Glutamatergic neuron (in vitro differentiated cells): ENCODE results near the gene GKAP1. TPM values are rescaled to one million over a fixed set of nuclear protein-coding genes. Genes with fewer than 3 reads are reported as not detected.
"Not testable (repeated sequence)": the region's sequence is repeated elsewhere in the genome, so short reads cannot be mapped to it uniquely, and the experiment has no call there.

Experiments used
- DNase-seq: peaks from one replicate; pipeline ENCODE4 v3.0.0; 2022
- H3K27ac Mint-ChIP-seq: one replicate; pipeline ENCODE4 v1.8.0; 2020; ENCODE audit warnings: mild to moderate bottlenecking, mixed read lengths, inconsistent platforms; ENCODE audit not compliant: unreplicated experiment
- H3K27me3 Mint-ChIP-seq: one replicate; pipeline ENCODE4 v1.8.0; 2020; ENCODE audit warnings: mild to moderate bottlenecking, moderate library complexity, mixed read lengths, inconsistent platforms; ENCODE audit not compliant: unreplicated experiment
- H3K36me3 Mint-ChIP-seq: one replicate; pipeline ENCODE4 v1.8.0; 2020; ENCODE audit warnings: mild to moderate bottlenecking, mixed read lengths, inconsistent platforms; ENCODE audit not compliant: unreplicated experiment
- H3K4me1 Mint-ChIP-seq: one replicate; pipeline ENCODE4 v1.8.0; 2020; ENCODE audit warnings: mild to moderate bottlenecking, low read depth, mixed read lengths, inconsistent platforms; ENCODE audit not compliant: unreplicated experiment
- H3K4me3 Mint-ChIP-seq: one replicate; pipeline ENCODE4 v1.8.0; 2020; ENCODE audit warnings: mild to moderate bottlenecking, mixed read lengths, inconsistent platforms; ENCODE audit not compliant: unreplicated experiment
- H3K9me3 Mint-ChIP-seq: one replicate; pipeline ENCODE4 v1.8.0; 2020; ENCODE audit warnings: mild to moderate bottlenecking, moderate library complexity, mixed read lengths, inconsistent platforms; ENCODE audit not compliant: unreplicated experiment
- total RNA-seq: library from RNA; stranded (reverse); fragmentation: NEBNext Ultra II Directional; extraction: Animal tissue kit (Norgen Biotek cat#: 25700); gene quantifications from one replicate; pipeline ENCODE4 v1.2.1, GENCODE V29; 2021; ENCODE audit not compliant: unreplicated experiment
- TF ChIP-seq, protein P1 (sequence below): fragments of 200-600 bp; sonication (generic); IDR thresholded peaks from one replicate; pipeline ENCODE4 v1.5.0; 2021; ENCODE audit not compliant: partially characterized antibody, unreplicated experiment

GKAP1 gene
- total RNA-seq, 1 donor from 2014 or later, result 47.4 TPM

- H3K4me3 Mint-ChIP-seq, result no peak overlapping the region
- peaks cover 2% of the 10 kb centered on the region for H3K27me3 Mint-ChIP-seq
- no peaks in the 10 kb centered on the region for H3K36me3 Mint-ChIP-seq
- DNase-seq, result no peak
- H3K4me1 Mint-ChIP-seq, result no peaks in the 10 kb centered on the region
- TF ChIP-seq, protein P1, sequence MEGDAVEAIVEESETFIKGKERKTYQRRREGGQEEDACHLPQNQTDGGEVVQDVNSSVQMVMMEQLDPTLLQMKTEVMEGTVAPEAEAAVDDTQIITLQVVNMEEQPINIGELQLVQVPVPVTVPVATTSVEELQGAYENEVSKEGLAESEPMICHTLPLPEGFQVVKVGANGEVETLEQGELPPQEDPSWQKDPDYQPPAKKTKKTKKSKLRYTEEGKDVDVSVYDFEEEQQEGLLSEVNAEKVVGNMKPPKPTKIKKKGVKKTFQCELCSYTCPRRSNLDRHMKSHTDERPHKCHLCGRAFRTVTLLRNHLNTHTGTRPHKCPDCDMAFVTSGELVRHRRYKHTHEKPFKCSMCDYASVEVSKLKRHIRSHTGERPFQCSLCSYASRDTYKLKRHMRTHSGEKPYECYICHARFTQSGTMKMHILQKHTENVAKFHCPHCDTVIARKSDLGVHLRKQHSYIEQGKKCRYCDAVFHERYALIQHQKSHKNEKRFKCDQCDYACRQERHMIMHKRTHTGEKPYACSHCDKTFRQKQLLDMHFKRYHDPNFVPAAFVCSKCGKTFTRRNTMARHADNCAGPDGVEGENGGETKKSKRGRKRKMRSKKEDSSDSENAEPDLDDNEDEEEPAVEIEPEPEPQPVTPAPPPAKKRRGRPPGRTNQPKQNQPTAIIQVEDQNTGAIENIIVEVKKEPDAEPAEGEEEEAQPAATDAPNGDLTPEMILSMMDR, result no peak
- H3K9me3 Mint-ChIP-seq, result peaks cover 1% of the 10 kb centered on the region
- H3K27ac Mint-ChIP-seq, result no peak overlapping the region
Measured at GRCh38 chr9:83733739-83734138, 83.8 kb downstream of the GKAP1 start.

DNA sequence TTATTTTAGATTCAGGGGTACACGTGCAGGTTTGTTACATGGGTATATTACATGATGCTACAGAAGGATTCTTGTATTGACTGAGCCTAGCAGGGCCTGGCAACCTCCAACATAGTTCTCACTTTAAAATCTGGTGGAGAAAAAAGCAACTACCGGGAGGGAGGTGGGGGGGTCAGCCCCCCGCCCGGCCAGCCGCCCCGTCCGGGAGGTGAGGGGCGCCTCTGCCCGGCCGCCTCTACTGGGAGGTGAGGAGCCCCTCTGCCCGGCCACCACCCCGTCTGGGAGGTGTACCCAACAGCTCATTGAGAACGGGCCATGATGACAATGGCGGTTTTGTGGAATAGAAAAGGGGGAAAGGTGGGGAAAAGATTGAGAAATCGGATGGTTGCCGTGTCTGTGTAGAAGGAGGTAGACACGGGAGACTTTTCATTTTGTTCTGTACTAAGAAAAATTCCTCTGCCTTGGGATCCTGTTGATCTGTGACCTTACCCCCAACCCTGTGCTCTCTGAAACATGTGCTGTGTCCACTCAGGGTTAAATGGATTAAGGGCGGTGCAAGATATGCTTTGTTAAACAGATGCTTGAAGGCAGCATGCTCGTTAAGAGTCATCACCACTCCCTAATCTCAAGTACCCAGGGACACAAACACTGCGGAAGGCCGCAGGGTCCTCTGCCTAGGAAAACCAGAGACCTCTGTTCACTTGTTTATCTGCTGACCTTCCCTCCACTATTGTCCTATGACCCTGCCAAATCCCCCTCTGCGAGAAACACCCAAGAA, 88.8 kb downstream of the GKAP1 start:
- not testable (repeated sequence) for H3K36me3 Mint-ChIP-seq, H3K4me1 Mint-ChIP-seq, H3K27me3 Mint-ChIP-seq, H3K4me3 Mint-ChIP-seq, H3K27ac Mint-ChIP-seq, DNase-seq, H3K9me3 Mint-ChIP-seq

DNA sequence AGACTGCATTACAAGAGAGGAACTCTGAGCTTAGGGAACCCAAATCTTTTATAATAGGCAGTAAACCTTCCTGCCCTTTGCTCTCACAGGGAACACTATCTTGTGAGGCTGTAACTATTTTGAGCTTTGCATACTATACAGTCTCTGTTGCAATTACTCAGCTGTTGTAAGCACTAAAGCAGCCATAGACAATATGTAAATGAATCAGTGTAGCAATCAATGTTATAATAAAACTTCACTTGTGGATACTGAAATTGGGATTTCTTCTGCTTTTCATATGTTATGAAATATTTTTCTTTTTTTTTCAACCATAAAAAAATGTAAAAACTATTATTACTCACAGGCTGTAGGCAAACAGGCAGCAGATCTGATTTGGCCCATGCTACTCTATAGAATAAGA, 93.1 kb downstream of the GKAP1 start:
- no peaks in the 10 kb centered on the region for H3K27me3 Mint-ChIP-seq
- H3K4me1 Mint-ChIP-seq, result no peaks in the 10 kb centered on the region
- DNase-seq, result no peak
- TF ChIP-seq, protein P1, result no peak
- H3K4me3 Mint-ChIP-seq, result no peak overlapping the region
- H3K9me3 Mint-ChIP-seq, result no peaks in the 10 kb centered on the region
- H3K27ac Mint-ChIP-seq, result no peak overlapping the region
- no peaks in the 10 kb centered on the region for H3K36me3 Mint-ChIP-seq

DNA sequence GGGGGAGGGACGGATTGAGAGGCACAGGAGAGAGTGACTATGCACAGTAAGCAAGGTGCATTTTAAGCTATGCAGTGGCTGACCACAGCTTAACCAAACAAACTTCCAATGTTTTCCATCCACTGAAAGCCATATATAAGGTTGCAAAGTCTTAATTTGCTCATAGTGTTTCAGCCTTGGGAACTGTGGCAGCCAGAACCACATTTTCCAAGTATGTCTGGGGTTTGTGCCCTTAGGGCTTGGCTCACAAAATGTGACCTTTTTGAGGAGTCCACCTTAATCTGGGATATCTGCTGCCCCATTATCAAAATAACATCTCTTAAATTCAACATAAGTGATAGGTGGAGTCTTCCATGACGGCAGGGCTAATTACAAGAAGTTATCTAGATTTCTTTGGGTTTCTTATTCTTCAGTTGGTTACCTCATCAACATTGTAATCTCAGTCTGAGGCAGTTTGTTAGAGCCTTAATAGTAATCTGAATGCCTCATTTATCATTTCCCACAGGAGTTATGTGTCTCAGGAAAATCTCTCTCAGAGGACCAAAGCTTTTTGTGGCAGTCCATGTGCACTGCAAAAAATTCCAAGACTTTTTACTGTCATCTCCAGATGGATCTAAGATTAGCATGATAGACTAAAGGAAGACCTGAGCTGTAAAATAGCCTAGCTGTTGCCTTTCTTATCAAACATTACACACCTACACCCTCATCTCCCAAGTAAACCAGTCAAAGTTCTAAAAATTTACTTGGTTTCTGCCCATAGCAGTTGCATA, 94.7 kb downstream of the GKAP1 start:
- Mint-ChIP-seq H3K9me3 (no peaks in the 10 kb centered on the region), H3K27ac (no peak overlapping the region), H3K4me3 (no peak overlapping the region), H3K4me1 (no peaks in the 10 kb centered on the region), H3K36me3 (no peaks in the 10 kb centered on the region), H3K27me3 (no peaks in the 10 kb centered on the region)
- no peak for DNase-seq
- TF ChIP-seq, protein P1, result no peak

DNA sequence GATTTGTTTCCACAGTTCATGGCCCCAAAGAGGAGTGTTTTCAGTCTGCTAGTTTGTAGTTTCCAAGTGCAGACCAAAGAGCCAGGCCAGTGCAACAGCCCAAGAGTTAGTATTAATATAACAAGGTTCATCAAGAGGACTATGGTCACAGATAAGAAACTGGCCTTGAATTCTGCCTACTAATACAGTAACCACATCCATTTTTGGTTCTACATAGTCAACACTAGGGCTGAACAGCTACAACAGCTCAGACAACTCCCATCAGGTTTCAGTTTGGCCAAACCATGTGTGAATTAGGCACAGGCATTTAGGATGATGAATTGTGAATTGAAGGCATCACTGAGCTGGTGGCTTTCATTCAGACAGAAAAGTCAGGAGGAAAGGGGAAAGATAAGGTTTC, 96.1 kb downstream of the GKAP1 start:
- no peak for DNase-seq
- Mint-ChIP-seq H3K9me3 (no peaks in the 10 kb centered on the region), H3K36me3 (no peaks in the 10 kb centered on the region), H3K4me1 (no peaks in the 10 kb centered on the region), H3K4me3 (no peak overlapping the region), H3K27me3 (no peaks in the 10 kb centered on the region), H3K27ac (no peak overlapping the region)
- TF ChIP-seq, protein P1, result no peak
